Cerebellar cortex (tissue), 1 donor: Measurements from ENCODE around the gene RETREG2.
A peak's percentile ranks its signal among the peaks of the same experiment; 100 is the strongest.

ENCODE experiments used
- DNase-seq: peaks from one replicate; pipeline ENCODE4 v3.0.0-alpha.2; 2015; ENCODE audit warnings: low spot score

RETREG2 gene

DNA sequence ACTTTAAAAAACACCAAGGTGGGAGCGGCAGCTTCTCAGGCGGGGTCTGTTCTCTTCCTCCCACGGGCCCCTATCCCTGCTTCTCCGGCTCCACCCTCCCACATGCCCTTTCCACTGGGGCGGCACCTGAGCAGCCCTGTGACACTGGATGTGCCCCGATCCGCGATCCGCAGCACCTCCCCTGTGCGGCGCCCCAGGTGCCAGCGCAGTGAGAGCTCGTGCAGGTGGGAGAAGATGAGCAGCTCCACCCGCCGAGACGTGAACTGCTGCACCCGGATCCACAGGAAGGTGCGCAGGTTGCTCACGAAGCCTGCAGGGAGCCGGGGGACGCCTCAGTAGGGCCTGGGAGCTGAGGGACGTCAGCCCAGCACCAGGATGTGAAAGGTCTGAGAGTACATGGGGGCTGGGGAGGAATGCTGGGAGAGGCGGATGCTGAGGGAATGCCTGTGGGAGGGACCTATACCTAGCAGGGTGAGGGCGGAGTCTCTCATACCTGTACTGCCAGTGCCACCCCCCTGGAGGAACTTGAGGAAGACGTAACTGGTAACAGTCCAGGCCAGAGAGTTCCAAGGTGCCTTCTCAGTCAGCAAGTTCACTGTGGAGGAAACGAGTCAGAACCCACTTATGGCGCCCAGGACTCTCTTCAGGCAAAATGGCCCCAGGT, 37.9 kb downstream of the RETREG2 start:
- no peak for DNase-seq

DNA sequence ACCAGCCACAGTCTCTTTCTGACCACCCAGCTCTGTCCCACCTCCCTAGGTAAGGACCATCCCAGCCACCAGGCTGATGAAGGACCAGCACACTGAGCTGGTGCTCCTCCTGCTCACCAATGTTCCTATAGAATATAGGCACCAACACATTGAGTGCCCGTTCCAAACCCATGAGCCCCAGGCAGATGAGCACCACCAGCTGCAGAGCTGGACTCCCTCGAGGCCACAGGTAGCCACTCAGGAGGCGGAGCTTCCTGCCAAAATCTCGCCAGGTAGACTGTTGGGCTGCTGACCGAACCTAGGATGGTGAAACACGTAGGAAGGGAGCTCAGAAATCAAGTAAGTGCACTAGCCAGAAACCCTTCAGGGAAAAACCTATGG, 38.5 kb downstream of the RETREG2 start:
- DNase-seq = no peak

DNA sequence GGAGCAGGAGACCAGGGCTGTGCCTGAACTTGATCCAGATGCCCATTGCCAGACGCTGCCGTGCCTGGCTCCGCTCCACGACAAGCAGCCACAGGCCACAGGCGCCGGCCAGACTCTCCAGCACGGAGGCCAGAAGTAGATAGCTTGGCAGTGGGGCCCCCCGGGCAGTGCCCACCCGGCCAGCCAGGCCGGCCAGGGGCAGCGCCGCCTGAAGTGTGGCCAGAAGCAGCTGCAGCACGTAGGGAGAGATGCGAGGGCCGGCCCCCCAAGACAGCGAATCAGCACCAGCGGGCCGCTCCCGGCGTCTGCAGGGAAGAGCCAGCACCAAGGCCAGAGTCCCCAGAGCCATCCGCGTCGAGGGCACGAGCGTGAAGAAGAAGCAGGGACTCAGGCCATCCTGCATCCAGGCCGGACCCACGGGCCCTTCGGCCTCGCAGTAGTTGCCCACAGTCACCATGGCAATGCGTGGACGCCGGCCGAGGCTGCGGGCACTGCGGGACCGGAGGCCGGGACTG, 40.2 kb downstream of the RETREG2 start:
- DNase-seq = peak; percentile 57

DNA sequence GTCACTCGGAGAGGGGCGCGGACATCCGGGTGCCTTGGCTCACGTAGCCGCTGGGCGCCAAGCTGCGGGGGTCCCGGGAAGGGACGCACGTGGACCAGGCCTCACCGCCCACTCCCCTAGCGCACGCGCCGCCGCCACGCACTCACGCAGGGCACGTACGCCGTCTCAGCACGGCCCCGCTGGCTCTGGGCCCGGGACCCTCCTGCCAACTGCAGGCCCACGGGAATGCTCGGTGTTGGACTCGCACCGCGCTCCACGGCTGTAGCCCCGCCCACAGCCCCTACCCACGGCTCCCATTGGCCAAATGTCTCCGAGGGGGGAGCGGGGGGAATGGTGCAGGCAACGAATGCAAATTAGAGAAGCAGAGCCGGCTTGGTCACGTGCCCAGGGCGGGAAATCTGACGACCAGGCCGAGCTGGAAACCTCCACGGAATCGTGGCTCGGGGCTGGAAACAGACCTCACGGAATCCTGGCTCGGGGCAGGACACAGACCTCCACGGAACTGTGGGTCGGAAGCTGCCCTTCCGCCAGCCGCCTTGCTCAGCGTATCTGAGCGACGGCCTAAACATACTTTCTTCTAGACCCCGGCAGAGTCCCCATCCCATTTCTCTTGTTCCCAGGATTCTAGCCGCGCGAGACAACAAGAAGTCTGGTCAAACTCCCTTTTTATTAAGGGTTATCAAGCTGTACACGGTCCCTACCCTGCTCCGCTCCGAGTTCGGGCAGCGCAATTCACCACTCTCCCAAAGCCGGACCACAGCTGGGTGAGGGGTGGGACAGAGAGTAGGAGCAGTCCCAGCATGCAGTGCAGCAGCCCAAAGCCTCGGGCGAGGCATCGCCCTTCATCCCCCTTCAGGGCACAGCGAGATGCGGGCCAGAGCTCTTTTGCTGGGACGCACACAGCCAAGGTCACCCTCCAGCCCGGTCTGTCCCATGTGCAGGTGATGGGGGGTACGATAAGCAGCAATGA, 40.9 kb downstream of the RETREG2 start, which contains the start of gene ABCB6:
TSS of gene ABCB6 (minus strand) at position 227 of the 970 bp plus-strand sequence. CDS start 285 bp downstream, outside the sequence.
- peak; percentile 93 for DNase-seq

DNA sequence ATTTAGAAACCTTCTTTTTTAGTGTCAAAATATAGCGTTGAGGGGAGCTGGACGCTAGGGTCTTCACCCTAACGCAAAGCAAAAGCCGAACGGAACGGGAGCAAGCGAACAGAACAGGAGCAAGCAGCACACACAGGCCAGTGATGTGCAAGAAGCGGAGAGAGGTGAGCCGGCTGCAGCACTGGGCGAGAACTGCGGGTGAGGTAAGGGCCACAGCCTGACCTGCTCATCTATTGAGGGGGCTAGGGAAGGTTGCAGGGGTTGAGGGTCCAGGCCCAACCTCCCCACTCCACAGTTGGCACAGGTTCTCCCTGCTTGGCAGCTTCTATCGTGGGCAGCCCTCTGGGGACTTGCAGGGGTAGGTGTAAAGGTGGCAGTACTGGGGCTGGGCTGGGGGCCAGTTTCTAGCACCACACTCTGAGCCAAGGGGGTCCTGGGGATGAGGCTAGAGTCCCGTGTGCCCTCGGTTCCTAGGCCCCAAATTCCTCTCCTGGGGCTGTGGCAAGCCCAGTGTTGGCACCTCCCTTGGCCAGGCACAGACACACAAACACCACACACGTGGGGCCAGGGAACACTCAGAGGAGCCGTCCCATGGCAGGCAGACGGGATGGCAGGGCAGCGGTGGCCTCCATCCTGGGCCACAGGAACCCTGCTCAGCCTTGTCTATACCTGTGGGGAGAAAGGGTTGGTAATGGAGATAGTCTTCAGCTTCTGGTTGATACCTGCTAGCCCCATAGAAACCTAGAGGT, 41.9 kb downstream of the RETREG2 start:
- DNase-seq = no peak

DNA sequence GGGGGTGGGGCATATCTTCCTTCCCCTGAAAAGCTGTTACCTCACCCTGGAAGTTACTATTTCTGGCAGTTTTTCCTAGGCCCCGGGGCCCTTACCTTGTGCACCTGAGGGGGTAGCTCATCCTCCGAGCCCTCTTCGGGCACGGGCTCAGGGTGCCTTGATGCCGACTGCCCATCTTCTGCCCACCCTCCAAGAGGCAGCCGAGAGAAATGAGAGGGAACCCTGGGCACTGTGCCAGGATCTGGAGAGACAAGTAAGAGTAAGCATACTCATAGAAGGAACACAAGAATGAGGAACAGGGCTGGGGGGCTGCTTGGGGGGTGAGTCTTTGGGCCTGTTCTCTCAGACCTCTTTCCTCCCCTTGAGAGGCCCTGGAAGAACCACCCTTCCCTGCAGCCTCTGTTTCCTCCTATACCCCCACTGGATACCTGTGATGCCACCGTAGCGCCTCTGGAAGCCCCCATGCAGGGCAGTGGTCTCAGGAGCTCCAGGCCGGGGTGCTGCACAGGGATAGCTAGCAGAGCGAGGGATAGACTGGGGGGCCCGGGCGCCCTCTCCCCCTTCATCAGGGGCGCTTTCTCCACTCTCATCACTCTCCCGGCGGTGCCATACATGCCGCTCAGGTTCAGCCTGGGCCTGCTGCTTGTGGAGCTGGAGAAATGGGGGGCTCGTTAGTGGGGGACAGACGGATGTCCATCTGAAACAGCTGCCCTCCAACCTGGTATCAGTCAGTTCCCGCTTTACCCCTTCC, 42.8 kb downstream of the RETREG2 start:
- DNase-seq = no peak

DNA sequence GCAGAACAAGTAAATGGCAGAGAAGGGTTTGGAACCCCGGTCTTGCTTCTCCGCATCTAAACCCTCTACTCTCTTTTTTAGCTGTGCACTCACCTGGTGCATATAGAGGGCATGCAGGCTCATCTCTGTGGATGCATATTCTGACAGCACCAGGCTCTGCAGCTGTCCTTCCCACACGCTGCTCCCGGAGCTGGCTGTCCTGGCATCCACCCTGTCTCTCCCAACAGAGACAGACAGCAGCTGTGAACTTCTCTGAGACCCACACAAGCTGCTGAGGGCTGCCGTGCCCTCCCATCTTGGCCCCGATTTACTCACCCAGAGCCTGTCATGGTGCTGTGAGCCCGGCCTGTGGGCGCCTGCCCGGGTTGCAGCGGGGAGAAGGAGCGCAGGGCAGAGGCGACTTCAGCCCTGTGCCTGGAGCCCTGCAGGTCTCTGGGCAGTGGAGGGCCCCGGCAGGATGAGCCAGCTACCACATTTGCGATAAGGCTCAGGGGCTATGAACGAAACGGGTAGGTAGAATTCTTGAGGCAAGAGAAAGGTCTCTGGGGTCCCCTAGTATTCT, 44.0 kb downstream of the RETREG2 start:
- DNase-seq = no peak

DNA sequence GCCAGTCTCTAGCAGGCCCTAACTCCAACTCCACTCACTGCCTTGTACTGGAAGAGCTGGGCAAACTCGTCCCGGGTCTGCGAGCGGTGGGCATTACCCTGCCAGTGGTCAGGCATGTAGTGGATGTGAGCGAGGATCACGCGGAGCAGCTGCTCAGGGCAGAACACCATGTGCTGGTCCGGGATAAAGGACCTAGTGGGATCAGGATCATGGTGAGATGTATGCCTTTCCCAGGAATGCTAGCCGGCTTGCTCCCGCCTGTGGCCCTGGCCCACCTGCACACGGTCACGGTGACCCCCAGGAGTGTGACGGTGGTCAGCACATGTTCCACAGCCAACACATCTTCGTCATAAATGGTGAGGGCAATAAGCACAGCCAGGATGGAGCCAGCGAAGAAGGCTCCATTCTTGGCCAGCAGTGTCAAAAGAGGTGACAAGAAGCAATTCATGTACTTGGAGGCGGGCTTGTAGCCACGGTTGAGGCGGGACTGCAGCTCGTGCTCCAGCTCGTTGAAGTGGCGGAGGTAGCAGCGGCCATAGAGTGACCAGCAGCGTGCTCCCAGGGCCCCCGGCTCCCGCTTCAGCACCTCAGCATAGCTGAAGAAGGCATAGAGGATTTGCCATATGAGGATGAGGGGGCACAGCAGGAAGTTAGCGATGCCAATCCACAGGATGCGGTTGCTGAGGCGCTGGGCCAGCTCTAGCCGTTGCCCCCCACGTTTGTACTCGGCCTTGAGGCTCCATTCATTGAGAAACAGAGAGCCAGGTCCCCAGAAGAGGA, 45.9 kb downstream of the RETREG2 start:
- no peak for DNase-seq

DNA sequence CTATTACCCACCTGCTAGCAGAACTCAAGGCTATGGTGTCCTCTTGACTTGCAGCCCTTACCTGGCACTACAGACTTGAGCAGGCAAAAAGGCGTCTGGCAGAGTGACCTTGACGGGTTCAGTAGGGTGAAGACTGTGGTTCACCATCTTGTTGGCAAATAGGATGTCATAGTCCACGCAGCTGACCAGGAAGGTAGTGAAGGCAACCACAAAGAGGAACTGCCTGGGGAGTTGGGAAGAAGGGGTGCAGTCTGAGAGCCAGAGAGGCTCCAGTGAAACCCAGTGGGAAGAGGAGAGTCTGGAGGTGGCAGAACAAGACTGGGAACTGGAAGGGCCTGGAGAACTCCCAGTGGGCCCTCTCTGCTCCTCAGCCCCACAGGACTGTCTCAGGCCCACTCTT, 47.3 kb downstream of the RETREG2 start:
- no peak for DNase-seq

DNA sequence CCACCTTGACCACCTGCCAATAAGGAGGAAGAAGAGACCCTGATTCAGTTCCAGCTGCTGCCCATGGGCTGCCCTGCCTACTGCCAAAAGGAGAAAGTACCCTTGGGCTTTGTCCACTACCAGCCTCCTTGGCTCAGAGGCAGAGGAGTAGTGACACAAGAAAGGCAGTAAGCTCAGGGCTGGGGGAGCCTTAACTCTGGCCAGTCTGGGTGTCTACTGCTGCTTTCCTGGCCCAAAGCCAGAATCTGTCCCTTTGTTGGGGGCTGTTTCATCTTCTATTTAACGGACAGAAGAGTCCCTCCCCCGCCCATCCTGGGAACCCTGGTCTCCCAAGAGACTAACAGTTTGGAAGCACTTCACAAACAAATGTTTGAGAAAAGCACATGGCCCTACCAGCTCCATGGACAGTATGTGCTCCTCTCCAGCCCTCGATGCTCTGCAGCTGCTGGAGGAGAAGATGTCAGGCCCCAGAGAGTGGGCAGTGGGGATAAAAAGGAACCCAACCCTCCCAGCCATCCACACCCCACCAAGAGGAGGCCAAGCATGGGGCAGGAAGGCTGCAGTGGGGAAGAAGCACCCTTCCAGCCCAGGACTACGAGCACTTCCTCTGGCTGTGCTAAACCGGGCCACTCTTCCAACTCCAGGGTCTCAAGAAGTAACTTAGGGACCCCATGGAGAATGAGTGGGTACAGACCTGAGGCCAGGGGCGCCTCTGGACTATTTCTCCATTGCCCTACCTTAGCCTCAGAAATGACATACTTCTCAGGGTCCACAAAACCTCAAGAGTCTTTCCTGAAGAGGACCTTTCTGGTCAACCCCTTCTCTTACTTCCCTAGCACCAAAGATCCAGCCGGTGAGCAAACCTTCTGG, 50.2 kb downstream of the RETREG2 start:
- DNase-seq = peak; percentile 15

DNA sequence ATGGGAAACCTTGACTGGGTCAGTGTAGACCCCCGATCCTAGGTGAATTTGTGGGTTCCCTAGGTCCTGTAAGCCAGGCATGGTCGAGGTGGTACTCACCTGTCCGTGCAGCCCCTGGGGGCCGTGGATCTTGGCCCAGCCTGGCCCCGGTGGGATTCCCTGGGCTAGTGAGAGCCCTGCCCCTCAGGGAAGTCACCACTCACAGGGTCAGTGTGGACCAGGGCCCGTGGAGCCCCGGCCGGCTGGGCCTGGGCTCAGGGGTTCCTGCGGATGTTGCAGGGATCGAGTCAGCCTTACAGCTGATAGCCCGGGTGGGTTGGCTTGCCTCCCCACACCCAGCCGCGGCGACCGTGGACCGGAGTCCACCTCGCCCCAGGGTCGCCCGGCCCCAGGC, 50.8 kb downstream of the RETREG2 start:
- DNase-seq = no peak

DNA sequence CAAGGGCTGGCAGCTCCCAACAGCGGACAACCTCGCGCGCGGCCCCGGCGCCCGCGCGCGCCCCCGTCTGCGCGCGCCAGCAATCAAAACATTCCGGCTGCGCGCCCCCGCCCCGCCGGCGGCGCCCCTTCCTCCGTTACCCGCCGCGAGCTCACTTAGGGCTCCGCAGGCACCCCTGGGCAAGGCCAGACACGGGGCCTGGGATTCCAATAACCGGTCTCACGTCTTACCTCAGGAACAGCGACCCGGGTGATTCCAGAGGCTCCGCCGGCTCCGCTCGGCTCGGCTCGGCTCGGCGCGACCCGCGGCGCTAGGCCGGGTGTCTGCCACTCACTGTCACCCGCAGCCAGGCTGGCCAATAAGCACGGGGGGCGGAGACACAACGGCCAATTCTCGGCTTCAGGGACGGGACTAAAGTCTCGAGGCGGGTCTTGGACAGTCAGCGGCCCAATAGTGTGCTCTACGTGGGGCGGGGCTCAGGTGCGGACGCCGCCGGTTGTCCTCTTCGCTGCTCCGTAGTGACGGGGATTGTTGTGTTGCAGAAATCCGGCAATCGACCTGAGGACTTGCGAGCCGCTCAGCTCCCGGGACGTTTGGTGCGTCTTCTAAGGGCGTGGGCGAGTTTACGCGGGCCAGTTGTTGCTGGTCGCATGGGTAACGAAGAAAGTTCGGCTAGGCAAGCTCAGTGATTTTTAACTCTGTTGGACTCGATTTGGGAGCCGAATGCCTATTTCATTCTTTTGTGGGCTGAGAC, 51.4 kb downstream of the RETREG2 start, which contains the start of the genes ANKZF1 and ATG9A:
TSS of gene ANKZF1 (plus strand) at position 502 of the 754 bp plus-strand sequence. CDS start 452 bp downstream, outside the sequence.
TSS of gene ATG9A (minus strand) at position 332 of the 754 bp plus-strand sequence. CDS start 1,612 bp downstream, outside the sequence.
- peak; percentile 99 for DNase-seq

DNA sequence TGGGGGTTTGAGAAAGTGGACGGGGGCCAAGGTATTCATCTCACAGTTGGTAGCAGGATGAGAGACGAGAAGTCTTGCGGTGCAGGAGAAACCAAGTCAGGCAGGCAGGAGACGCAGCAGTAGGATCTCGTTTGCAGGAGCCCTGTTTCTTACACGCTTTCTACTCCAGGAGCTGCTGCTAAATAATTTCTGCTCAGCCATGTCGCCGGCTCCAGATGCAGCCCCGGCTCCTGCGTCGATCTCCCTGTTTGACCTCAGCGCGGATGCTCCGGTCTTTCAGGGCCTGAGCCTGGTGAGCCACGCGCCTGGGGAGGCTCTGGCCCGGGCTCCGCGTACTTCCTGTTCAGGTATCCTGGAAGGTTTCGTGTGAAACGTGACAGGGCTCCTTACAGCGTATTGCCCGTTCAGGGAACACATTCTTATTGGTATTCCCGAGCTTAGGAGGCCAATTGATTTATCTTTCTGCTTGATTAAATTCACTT, 52.0 kb downstream of the RETREG2 start:
- no peak for DNase-seq

DNA sequence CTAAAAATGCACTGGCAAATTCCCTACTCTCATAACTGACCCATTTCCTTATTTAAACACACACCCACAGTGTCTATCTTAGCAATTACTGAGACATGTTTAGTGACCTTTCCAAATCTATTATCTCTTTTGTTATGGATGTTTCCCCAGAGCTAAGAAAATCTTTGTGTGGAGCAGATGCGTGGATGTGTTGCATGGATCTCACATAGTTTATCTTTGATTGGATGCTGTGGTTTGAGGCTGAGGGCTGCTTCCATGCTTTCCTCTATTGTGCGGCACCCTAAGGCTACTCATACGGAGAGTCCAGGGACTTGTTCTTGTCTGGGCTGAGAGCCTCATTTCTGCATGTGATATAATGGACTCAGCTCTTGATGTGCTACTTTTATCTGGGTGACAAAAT, 56.3 kb downstream of the RETREG2 start:
- no peak for DNase-seq
